Heart right ventricle (tissue), 16 donors: Measurements from ENCODE around the gene PPM1A. TPM values are rescaled to one million over a fixed set of nuclear protein-coding genes. Genes with fewer than 3 reads are reported as not detected.

Source experiments
- ATAC-seq, 8 donors: fragments of 200-7000 bp; cut with Tn5 transposase; one replicate each; pipeline ENCODE4 v1.9.1; 2020; ENCODE audit warnings: mild to moderate bottlenecking in 8 of 8, moderate library complexity in 8 of 8, moderate number of reproducible peaks in 1 of 8
- DNase-seq, 2 donors: peaks; one replicate each; pipeline ENCODE4 v3.0.0-alpha.2; 2020
- H3K27ac ChIP-seq, 10 donors: fragments of 200-600 bp; sonication (generic) in 2 of 10; one replicate each; pipeline versions ENCODE4 v1.5.0 to v1.8.0; 2020 to 2022; ENCODE audit warnings: mild to moderate bottlenecking in 3 of 10
- H3K27me3 ChIP-seq, 7 donors: fragments of 200-600 bp; one replicate each; pipeline ENCODE4 v1.8.0; 2021 to 2022; ENCODE audit warnings: mild to moderate bottlenecking in 2 of 7
- H3K36me3 ChIP-seq, 9 donors: fragments of 200-600 bp; sonication (generic) in 1 of 9; one replicate each; pipeline versions ENCODE4 v1.5.0 to v1.8.0; 2020 to 2022; ENCODE audit warnings: mild to moderate bottlenecking in 2 of 9
- H3K4me1 ChIP-seq, 9 donors: fragments of 200-600 bp; sonication (generic) in 1 of 9; one replicate each; pipeline versions ENCODE4 v1.5.0 to v1.8.0; 2020 to 2022; ENCODE audit warnings: mild to moderate bottlenecking in 4 of 9
- H3K4me3 ChIP-seq, 10 donors: fragments of 200-600 bp; sonication (generic) in 2 of 10; one replicate each; pipeline versions ENCODE4 v1.5.0 to v1.8.0; 2020 to 2022; ENCODE audit warnings: mild to moderate bottlenecking in 7 of 10, moderate library complexity in 2 of 10
- H3K9me3 ChIP-seq, 11 donors: fragments of 200-600 bp in 10 of 11; sonication (generic) in 2 of 11; one replicate each; pipeline versions ENCODE4 v1.5.0 to v1.8.0; 2013 to 2022; ENCODE audit warnings: mild to moderate bottlenecking in 2 of 11, control low read depth in 1 of 11, moderate library complexity in 1 of 11
- CTCF ChIP-seq, 9 donors: fragments of 200-600 bp; sonication (generic) in 2 of 9; IDR thresholded peaks; one replicate each; pipeline versions ENCODE4 v1.5.0 to v1.8.0; 2021 to 2022; ENCODE audit warnings: antibody characterized with exemption in 9 of 9, mild to moderate bottlenecking in 5 of 9, moderate library complexity in 1 of 9
- WGBS, 2 donors: extraction: QIAGEN DNeasy Blood & Tissue Kit; methylation state at CpG; one replicate each; pipeline ENCODE4 v1.1.7; 2013; ENCODE audit warnings: inconsistent platforms in 1 of 2; 5-methylcytosine and 5-hydroxymethylcytosine counted together
- intact Hi-C, 10 donors: fragments of 100-400 bp; cut with DNase I; formaldehyde crosslinking; loops; one replicate each; pipeline versions ENCODE4 v1.11.1 to v1.14.2; 2022
- polyA plus RNA-seq, 2 donors: library from polyadenylated mRNA; stranded (reverse); fragments of 200-250 nt; gene quantifications; one replicate each; pipeline ENCODE4 v1.2.3, GENCODE V29; 2013
- total RNA-seq, 10 donors: library from RNA; stranded (reverse); fragmentation: NEBNext Ultra II Directional in 3 of 10; extraction: Animal tissue kit (Norgen Biotek cat#: 25700) in 3 of 10; gene quantifications; one replicate each; pipeline versions ENCODE4 v1.2.1 to v1.2.4, GENCODE V29; 2021 to 2023
- donor health status: Arrhythmogenic right ventricular cardiomyopathy.
- donor health status: ischemic (EF 13 %, LVEDD 7.1; RV severe dilation, severe dysfunction).
- donor health status: healthy with polysubstance abuse.
- donor health status: DM: no; HTN: yes; CAD: no.
- donor health status: DM: no; HTN: no; CAD: no.
- donor health status: ischemic (EF 25% LVEDD 6.9; RV normal size, moderate dysfunction).
- donor health status: ischemic (EF 25% LVEDD 5.7; RV mildly dilated, moderate dysfunction).
- donor health status: healthy.
- donor health status: DM: yes; HTN: yes; CAD: no.
- donor health status: Ischemic cardiomyopathy.
- donor health status: ischemic (EF 35%, LVEDD 5.7; RV mildly dilated, moderate dysfunction).
- donor health status: nonischemic (EF 11% LVEDD 7.7; RV severe dilation, severe dysfunction).
- donor health status: DM: yes; HTN: yes; CAD: no.
- donor health status: PGD.
- donor health status: ischemic (EF 29% LVEDD 5.4; RV normal size, mild dysfunction).
- donor health status: nonischemic (EF 23%, LVEDD 6.1; RV moderate dilation, normal function).

PPM1A gene
- total and polyA plus RNA-seq, 12 donors: 27.0 to 122 (median 98.1) TPM

GRCh38 chr14:60220917-60221316 lies 28.1 kb upstream of the PPM1A start:
- 84 to 86% methylated on average over 10 of the region's 10 CpGs for WGBS, 2 donors
- no peak overlapping the region for H3K27ac ChIP-seq
- TF ChIP-seq CTCF (IDR thresholded peaks at IDR 0.05): no peak
- no peaks in the 10 kb centered on the region for H3K9me3 ChIP-seq
- DNase-seq: no peak
- no peaks in the 10 kb centered on the region for H3K36me3 ChIP-seq
- no peak overlapping the region for H3K4me3 ChIP-seq
- ATAC-seq: no peak
- no peaks in the 10 kb centered on the region for H3K27me3 ChIP-seq
- peaks cover 0 to 7% (median 0%) of the 10 kb centered on the region in 9 donors for H3K4me1 ChIP-seq
- intact Hi-C loops: no loop called here

- DNase-seq: no peak
- no peak for TF ChIP-seq CTCF (IDR thresholded peaks at IDR 0.05)
- Histone ChIP-seq H3K4me1 (peaks cover 0 to 7% (median 0%) of the 10 kb centered on the region in 9 donors), H3K9me3 (no peaks in the 10 kb centered on the region), H3K27ac (no peak overlapping the region), H3K4me3 (no peak overlapping the region), H3K36me3 (no peaks in the 10 kb centered on the region), H3K27me3 (no peaks in the 10 kb centered on the region)
- no peak for ATAC-seq
- intact Hi-C loops: no loop called here
Observed at GRCh38 chr14:60221457-60221856, 27.6 kb upstream of the PPM1A start.

- H3K4me1 ChIP-seq: no peaks in the 10 kb centered on the region
- no peaks in the 10 kb centered on the region for H3K27me3 ChIP-seq
- intact Hi-C loops: no loop called here
- ATAC-seq (peak; percentile 58 to 97 (median 94)), DNase-seq (peak; percentile 71 to 73)
- no peak overlapping the region for H3K4me3 ChIP-seq
- H3K27ac ChIP-seq: peak overlapping the region in 5 of 10 donors; percentile 26 to 69 (median 47)
- no peak for TF ChIP-seq CTCF (IDR thresholded peaks at IDR 0.05)
- no peaks in the 10 kb centered on the region for H3K9me3 ChIP-seq
- H3K36me3 ChIP-seq: no peaks in the 10 kb centered on the region
- whole genome bisulfite sequencing, 2 donors: 37 to 53% methylated on average over 4 of the region's 4 CpGs
Observed at GRCh38 chr14:60222820-60223219, 26.2 kb upstream of the PPM1A start.

GRCh38 chr14:60225265-60225664 lies 23.8 kb upstream of the PPM1A start:
- no peak for DNase-seq
- WGBS, 2 donors: 59 to 67% methylated on average over 3 of the region's 3 CpGs
- intact Hi-C loops: no loop called here
- Histone ChIP-seq H3K4me1 (no peaks in the 10 kb centered on the region), H3K27ac (no peak overlapping the region), H3K9me3 (no peaks in the 10 kb centered on the region), H3K27me3 (no peaks in the 10 kb centered on the region), H3K4me3 (no peak overlapping the region), H3K36me3 (no peaks in the 10 kb centered on the region)
- no peak for ATAC-seq
- TF ChIP-seq CTCF (IDR thresholded peaks at IDR 0.05): no peak
